ENCODE measurements around the gene GNG14. TPM values are rescaled to one million over a fixed set of nuclear protein-coding genes. Genes with fewer than 3 reads are reported as not detected.
A peak's percentile ranks its signal among the peaks of the same experiment; 100 is the strongest.

The GNG14 gene
- total and polyA plus RNA-seq, 2 of the 13 experiments (the other 11 are each of a cell fraction or from before 2014, with no cell fraction given): not detected

GRCh38 chr19:12722566-12723380 lies 35.0 kb downstream of the GNG14 start (continued):
- TF ChIP-seq, protein P1, sequence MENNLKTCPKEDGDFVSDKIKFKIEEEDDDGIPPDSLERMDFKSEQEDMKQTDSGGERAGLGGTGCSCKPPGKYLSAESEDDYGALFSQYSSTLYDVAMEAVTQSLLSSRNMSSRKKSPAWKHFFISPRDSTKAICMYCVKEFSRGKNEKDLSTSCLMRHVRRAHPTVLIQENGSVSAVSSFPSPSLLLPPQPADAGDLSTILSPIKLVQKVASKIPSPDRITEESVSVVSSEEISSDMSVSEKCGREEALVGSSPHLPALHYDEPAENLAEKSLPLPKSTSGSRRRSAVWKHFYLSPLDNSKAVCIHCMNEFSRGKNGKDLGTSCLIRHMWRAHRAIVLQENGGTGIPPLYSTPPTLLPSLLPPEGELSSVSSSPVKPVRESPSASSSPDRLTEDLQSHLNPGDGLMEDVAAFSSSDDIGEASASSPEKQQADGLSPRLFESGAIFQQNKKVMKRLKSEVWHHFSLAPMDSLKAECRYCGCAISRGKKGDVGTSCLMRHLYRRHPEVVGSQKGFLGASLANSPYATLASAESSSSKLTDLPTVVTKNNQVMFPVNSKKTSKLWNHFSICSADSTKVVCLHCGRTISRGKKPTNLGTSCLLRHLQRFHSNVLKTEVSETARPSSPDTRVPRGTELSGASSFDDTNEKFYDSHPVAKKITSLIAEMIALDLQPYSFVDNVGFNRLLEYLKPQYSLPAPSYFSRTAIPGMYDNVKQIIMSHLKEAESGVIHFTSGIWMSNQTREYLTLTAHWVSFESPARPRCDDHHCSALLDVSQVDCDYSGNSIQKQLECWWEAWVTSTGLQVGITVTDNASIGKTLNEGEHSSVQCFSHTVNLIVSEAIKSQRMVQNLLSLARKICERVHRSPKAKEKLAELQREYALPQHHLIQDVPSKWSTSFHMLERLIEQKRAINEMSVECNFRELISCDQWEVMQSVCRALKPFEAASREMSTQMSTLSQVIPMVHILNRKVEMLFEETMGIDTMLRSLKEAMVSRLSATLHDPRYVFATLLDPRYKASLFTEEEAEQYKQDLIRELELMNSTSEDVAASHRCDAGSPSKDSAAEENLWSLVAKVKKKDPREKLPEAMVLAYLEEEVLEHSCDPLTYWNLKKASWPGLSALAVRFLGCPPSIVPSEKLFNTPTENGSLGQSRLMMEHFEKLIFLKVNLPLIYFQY (CRISPR knock-in tag; IDR thresholded peaks at IDR 0.05; ENCODE audit: borderline replicate concordance): 0 out of 2 replicates have a peak, but pooled peaks have one; percentile 9
- TF ChIP-seq ZNF205 (CRISPR knock-in tag; IDR thresholded peaks at IDR 0.05): no peak
- TF ChIP-seq, protein P2, sequence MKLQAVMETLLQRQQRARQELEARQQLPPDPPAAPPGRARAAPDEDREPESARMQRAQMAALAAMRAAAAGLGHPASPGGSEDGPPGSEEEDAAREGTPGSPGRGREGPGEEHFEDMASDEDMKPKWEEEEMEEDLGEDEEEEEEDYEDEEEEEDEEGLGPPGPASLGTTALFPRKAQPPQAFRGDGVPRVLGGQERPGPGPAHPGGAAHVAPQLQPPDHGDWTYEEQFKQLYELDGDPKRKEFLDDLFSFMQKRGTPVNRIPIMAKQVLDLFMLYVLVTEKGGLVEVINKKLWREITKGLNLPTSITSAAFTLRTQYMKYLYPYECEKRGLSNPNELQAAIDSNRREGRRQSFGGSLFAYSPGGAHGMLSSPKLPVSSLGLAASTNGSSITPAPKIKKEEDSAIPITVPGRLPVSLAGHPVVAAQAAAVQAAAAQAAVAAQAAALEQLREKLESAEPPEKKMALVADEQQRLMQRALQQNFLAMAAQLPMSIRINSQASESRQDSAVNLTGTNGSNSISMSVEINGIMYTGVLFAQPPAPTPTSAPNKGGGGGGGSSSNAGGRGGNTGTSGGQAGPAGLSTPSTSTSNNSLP (IDR thresholded peaks at IDR 0.05; ENCODE audit: low read depth, low read length): no peak
- TF ChIP-seq DMAP1 (CRISPR knock-in tag; IDR thresholded peaks at IDR 0.05): peak; percentile 68
- TF ChIP-seq ZNF256 (CRISPR knock-in tag; conservative IDR thresholded peaks at IDR 0.05): peak; percentile 51; the same call in 1 of the 2 replicates
- TF ChIP-seq ZNF776 (CRISPR knock-in tag; IDR thresholded peaks at IDR 0.05): no peak
- TF ChIP-seq RFX3 (CRISPR knock-in tag; IDR thresholded peaks at IDR 0.05): no peak
- no peak for TF ChIP-seq STAG1 (CRISPR knock-in tag; IDR thresholded peaks at IDR 0.05)
- TF ChIP-seq CBX2 (IDR thresholded peaks at IDR 0.05; ENCODE audit: low read depth, low read length): no peak
- TF ChIP-seq CBX2 (CRISPR knock-in tag; IDR thresholded peaks at IDR 0.05; ENCODE audit: low read depth): no peak
- no peak for TF ChIP-seq ZNF530 (CRISPR knock-in tag; IDR thresholded peaks at IDR 0.05; ENCODE audit: low read depth)
- TF ChIP-seq ZSCAN5A (CRISPR knock-in tag; IDR thresholded peaks at IDR 0.05; ENCODE audit: borderline replicate concordance): no peak
- no peak for TF ChIP-seq ZBTB7B (CRISPR knock-in tag; IDR thresholded peaks at IDR 0.05)
- no peak for TF ChIP-seq ARHGAP35 (CRISPR knock-in tag; IDR thresholded peaks at IDR 0.05; ENCODE audit: borderline replicate concordance)
- TF ChIP-seq MED13 (CRISPR knock-in tag; IDR thresholded peaks at IDR 0.05): no peak
- peak; percentile 29; the same call in 1 of the 2 replicates for TF ChIP-seq SP4 (CRISPR knock-in tag; IDR thresholded peaks at IDR 0.05)
- no peak for TF ChIP-seq RFX1 (IDR thresholded peaks at IDR 0.05)
- TF ChIP-seq ZNF709 (CRISPR knock-in tag; IDR thresholded peaks at IDR 0.05): 0 out of 2 replicates have a peak, but pooled peaks have one; percentile 48
- TF ChIP-seq ZNF180 (CRISPR knock-in tag; IDR thresholded peaks at IDR 0.05; ENCODE audit: borderline replicate concordance, low read depth): no peak
- peak; percentile 37; the same call in 1 of the 2 replicates for TF ChIP-seq NFIC (IDR thresholded peaks at IDR 0.05; ENCODE audit: low read length)
- no peak for TF ChIP-seq ARID2 (CRISPR knock-in tag; IDR thresholded peaks at IDR 0.05; ENCODE audit: borderline replicate concordance)
- no peak for TF ChIP-seq HNRNPH1 (optimal IDR thresholded peaks at IDR 0.05; ENCODE audit: low read depth, low read length)
- no peak for TF ChIP-seq ZNF644 (CRISPR knock-in tag; IDR thresholded peaks at IDR 0.05; ENCODE audit: low read depth)
